Thyroid gland (tissue), 4 donors: ENCODE data around the gene BAHD1. TPM values are rescaled to one million over a fixed set of nuclear protein-coding genes. Genes with fewer than 3 reads are reported as not detected.

Source experiments
- DNase-seq, 2 donors: peaks; one replicate each; pipeline ENCODE4 v3.0.0-alpha.2; 2019
- H3K27ac ChIP-seq, 3 donors: fragments of 200-600 bp; sonication (generic); 1 replicate in 2 of 3; 2 replicates in 1 of 3; pipeline ENCODE4 v1.5.1; 2016 to 2019; ENCODE audit warnings: mild to moderate bottlenecking in 1 of 3, moderate library complexity in 1 of 3
- H3K27me3 ChIP-seq: fragments of 200-600 bp; sonication (generic); one replicate; pipeline ENCODE4 v1.5.1; 2019
- H3K36me3 ChIP-seq, 2 donors: fragments of 200-600 bp; sonication (generic); one replicate each; pipeline ENCODE4 v1.5.1; 2016 to 2019
- H3K4me1 ChIP-seq, 2 donors: fragments of 200-600 bp; sonication (generic); one replicate each; pipeline ENCODE4 v1.5.1; 2017 to 2019
- H3K4me3 ChIP-seq, 3 donors: fragments of 200-600 bp; sonication (generic); replicated peaks in 1 of 3; 1 replicate in 2 of 3; 2 replicates in 1 of 3; pipeline ENCODE4 v1.5.1; 2016; ENCODE audit warnings: mild to moderate bottlenecking in 1 of 3
- H3K9me3 ChIP-seq: fragments of 200-600 bp; sonication (generic); one replicate; pipeline ENCODE4 v1.5.1; 2017
- POLR2A ChIP-seq, 2 donors: fragments of 450-650 bp; IDR thresholded peaks; one replicate each; pipeline ENCODE4 v1.6.1; 2017; ENCODE audit warnings: antibody characterized with exemption in 2 of 2, mild to moderate bottlenecking in 2 of 2, moderate library complexity in 1 of 2
- WGBS, 2 donors: methylation state at CpG; one replicate each; pipeline ENCODE4 v1.1.5; 2017; 5-methylcytosine and 5-hydroxymethylcytosine counted together
- intact Hi-C: fragments of 100-400 bp; cut with DNase I; formaldehyde crosslinking; loops from one replicate; pipeline ENCODE4 v1.15.1; 2023
- total RNA-seq, 4 donors: library from RNA; depleted of rRNA; stranded (reverse); fragments of >200 nt; gene quantifications; one replicate each; pipeline ENCODE4 v1.2.3, GENCODE V29; 2016
- TF ChIP-seq, protein P1 (sequence below), 6 experiments: fragments of 200-600 bp in 3 of 6; fragments of 450-650 bp in 3 of 6; sonication (generic) in 3 of 6; IDR thresholded peaks; one replicate each; pipeline ENCODE4 v1.5.1; 2016 to 2019; ENCODE audit warnings: antibody characterized with exemption in 6 of 6, mild to moderate bottlenecking in 2 of 6, inconsistent platforms in 1 of 6, moderate library complexity in 1 of 6

Gene BAHD1
- total RNA-seq, 4 donors from 2014 or later = 20.0 to 50.4 (median 35.1) TPM

- Histone ChIP-seq H3K27ac (peak overlapping the region; percentile 64 to 95 (median 87)), H3K27me3 (no peaks in the 10 kb centered on the region), H3K4me3 (no peak overlapping the region), H3K36me3 (peaks cover 15 to 19% of the 10 kb centered on the region in 2 donors), H3K9me3 (no peaks in the 10 kb centered on the region), H3K4me1 (peaks cover 23 to 28% of the 10 kb centered on the region in 2 donors)
- intact Hi-C loops = loop anchor here (5.0 to 10.0 kb wide), 2 partner anchors 57 to 139 kb away; partner anchors contain the start of gene ANKRD63
- WGBS, 2 donors = 13 to 18% methylated on average over 22 to 30 of the region's 31 CpGs
- peak in 1 of 2 donors; percentile 26 for TF ChIP-seq POLR2A (IDR thresholded peaks at IDR 0.05)
- TF ChIP-seq, protein P1, sequence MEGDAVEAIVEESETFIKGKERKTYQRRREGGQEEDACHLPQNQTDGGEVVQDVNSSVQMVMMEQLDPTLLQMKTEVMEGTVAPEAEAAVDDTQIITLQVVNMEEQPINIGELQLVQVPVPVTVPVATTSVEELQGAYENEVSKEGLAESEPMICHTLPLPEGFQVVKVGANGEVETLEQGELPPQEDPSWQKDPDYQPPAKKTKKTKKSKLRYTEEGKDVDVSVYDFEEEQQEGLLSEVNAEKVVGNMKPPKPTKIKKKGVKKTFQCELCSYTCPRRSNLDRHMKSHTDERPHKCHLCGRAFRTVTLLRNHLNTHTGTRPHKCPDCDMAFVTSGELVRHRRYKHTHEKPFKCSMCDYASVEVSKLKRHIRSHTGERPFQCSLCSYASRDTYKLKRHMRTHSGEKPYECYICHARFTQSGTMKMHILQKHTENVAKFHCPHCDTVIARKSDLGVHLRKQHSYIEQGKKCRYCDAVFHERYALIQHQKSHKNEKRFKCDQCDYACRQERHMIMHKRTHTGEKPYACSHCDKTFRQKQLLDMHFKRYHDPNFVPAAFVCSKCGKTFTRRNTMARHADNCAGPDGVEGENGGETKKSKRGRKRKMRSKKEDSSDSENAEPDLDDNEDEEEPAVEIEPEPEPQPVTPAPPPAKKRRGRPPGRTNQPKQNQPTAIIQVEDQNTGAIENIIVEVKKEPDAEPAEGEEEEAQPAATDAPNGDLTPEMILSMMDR (IDR thresholded peaks at IDR 0.05) = peak; percentile 85 to 99 (median 97)
- DNase-seq = peak; percentile 81 to 85
Observed at GRCh38 chr15:40421246-40422157, 19.3 kb upstream of the BAHD1 start.

GRCh38 chr15:40424483-40425115 is 16.2 kb upstream of the BAHD1 start:
- no peak overlapping the region for H3K4me3 ChIP-seq
- no peak for DNase-seq
- H3K36me3 ChIP-seq = no peaks in the 10 kb centered on the region
- 90 to 92% methylated on average over 6 of the region's 6 CpGs for WGBS, 2 donors
- no peak overlapping the region for H3K27ac ChIP-seq
- H3K27me3 ChIP-seq = no peaks in the 10 kb centered on the region
- TF ChIP-seq, protein P1 (IDR thresholded peaks at IDR 0.05) = no peak
- TF ChIP-seq POLR2A (IDR thresholded peaks at IDR 0.05) = no peak
- no peaks in the 10 kb centered on the region for H3K9me3 ChIP-seq
- H3K4me1 ChIP-seq = peaks cover 23 to 25% of the 10 kb centered on the region in 2 donors
- intact Hi-C loops = loop anchor here (5.0 to 10.0 kb wide), 2 partner anchors 60 to 142 kb away; partner anchors contain the start of gene ANKRD63

DNA sequence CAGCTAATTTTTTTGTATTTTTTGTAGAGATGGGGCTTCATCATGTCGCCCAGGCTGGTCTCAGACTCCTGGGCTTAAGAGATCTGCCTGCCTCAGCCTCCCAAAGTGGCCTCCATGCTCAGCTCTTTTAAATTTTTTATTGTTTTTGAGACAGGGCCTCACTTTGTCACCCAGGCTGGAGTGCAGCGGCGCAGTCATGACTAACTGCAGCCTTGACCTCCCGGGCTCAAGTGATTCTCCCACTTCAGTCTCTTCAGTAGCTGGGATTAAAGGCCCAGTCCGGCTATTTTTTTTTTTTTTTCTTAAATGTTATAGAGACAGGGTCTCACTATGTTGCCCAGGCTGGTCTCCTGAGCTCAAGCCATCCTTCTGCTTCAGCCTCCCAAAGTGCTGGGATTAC is 15.1 kb upstream of the BAHD1 start:
- intact Hi-C loops = loop anchor here (10.0 kb wide), 1 partner anchor 61 kb away; no protein-coding TSS in a partner anchor
- TF ChIP-seq, protein P1 (IDR thresholded peaks at IDR 0.05) = no peak
- no peak for TF ChIP-seq POLR2A (IDR thresholded peaks at IDR 0.05)
- Histone ChIP-seq H3K4me1 (peaks cover 14% of the 10 kb centered on the region in 2 donors), H3K36me3 (no peaks in the 10 kb centered on the region), H3K9me3 (no peaks in the 10 kb centered on the region), H3K4me3 (no peak overlapping the region), H3K27me3 (no peaks in the 10 kb centered on the region), H3K27ac (no peak overlapping the region)
- WGBS, 2 donors = 90 to 93% methylated on average over 5 of the region's 5 CpGs
- DNase-seq = no peak

DNA sequence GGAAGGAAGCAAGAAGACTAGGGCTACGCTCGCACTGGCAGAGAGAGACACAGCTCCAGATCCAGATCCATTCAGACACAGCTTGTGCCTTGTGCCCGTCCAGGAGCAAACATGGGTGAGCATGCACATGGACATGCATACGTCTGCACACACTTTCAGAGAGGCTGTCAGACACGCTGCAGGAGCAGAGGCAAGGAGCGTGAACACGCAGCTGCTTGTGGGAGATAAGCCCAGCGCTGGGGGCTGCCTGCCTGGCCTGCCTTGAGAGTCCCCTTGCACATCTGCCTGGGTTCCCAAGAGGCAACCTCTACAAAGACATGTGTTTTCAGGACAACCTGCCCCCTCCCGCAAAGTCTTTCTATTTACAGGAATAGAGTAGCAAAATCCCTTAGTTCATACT is 13.6 kb upstream of the BAHD1 start:
- intact Hi-C loops = loop anchor here (10.0 kb wide), 1 partner anchor 62 kb away; no protein-coding TSS in a partner anchor

More for the DNA sequence above, 13.6 kb upstream of the BAHD1 start:
- no peak for DNase-seq
- no peaks in the 10 kb centered on the region for H3K36me3 ChIP-seq
- no peak overlapping the region for H3K27ac ChIP-seq
- TF ChIP-seq, protein P1 (IDR thresholded peaks at IDR 0.05) = no peak
- no peak for TF ChIP-seq POLR2A (IDR thresholded peaks at IDR 0.05)
- H3K4me1 ChIP-seq = no peaks in the 10 kb centered on the region
- 85 to 88% methylated on average over 9 of the region's 9 CpGs for WGBS, 2 donors
- H3K9me3 ChIP-seq = no peaks in the 10 kb centered on the region
- no peak overlapping the region for H3K4me3 ChIP-seq
- no peaks in the 10 kb centered on the region for H3K27me3 ChIP-seq
